Thymus (tissue), 11 donors: ENCODE measurements around the gene GIPC2. TPM values are rescaled to one million over a fixed set of nuclear protein-coding genes. Genes with fewer than 3 reads are reported as not detected.
"Not testable (repeated sequence)": the region's sequence is repeated elsewhere in the genome, so short reads cannot be mapped to it uniquely, and the experiment has no call there.

Source experiments
- DNase-seq, 9 donors: peaks; one replicate each; pipeline ENCODE4 v3.0.0-alpha.2; 2013; ENCODE audit warnings: low spot score in 9 of 9, low read depth in 6 of 9, missing footprints in 1 of 9
- H3K27ac ChIP-seq, 2 donors: one replicate each; pipeline ENCODE4 v1.5.1; 2013; ENCODE audit warnings: control low read depth in 1 of 2, low read depth in 1 of 2, low read length in 1 of 2, mild to moderate bottlenecking in 1 of 2, moderate library complexity in 1 of 2
- H3K27me3 ChIP-seq, 2 donors: one replicate each; pipeline ENCODE4 v1.5.1; 2013; ENCODE audit warnings: low read length in 1 of 2; ENCODE audit not compliant: control insufficient read depth in 2 of 2, insufficient read depth in 1 of 2
- H3K36me3 ChIP-seq, 2 donors: one replicate each; pipeline ENCODE4 v1.5.1; 2013; ENCODE audit warnings: low read length in 1 of 2, mild to moderate bottlenecking in 1 of 2, moderate library complexity in 1 of 2; ENCODE audit not compliant: control insufficient read depth in 2 of 2, insufficient read depth in 2 of 2
- H3K4me1 ChIP-seq, 2 donors: one replicate each; pipeline ENCODE4 v1.5.1; 2013; ENCODE audit warnings: low read length in 2 of 2; ENCODE audit not compliant: control insufficient read depth in 2 of 2, insufficient read depth in 2 of 2
- H3K4me3 ChIP-seq, 2 donors: one replicate each; pipeline ENCODE4 v1.5.1; 2013; ENCODE audit warnings: low read length in 2 of 2, control low read depth in 1 of 2, mild to moderate bottlenecking in 1 of 2
- H3K9me3 ChIP-seq, 2 donors: one replicate each; pipeline ENCODE4 v1.5.1; 2013; ENCODE audit warnings: low read length in 1 of 2, mild to moderate bottlenecking in 1 of 2; ENCODE audit not compliant: control insufficient read depth in 2 of 2, insufficient read depth in 1 of 2
- WGBS: extraction: QIAGEN DNeasy Blood & Tissue Kit; methylation state at CpG from one replicate; pipeline ENCODE4 v1.1.7; 2013; 5-methylcytosine and 5-hydroxymethylcytosine counted together
- polyA plus RNA-seq: library from polyadenylated mRNA; stranded (reverse); fragments of 200-250 nt; gene quantifications from one replicate; pipeline ENCODE4 v1.2.3, GENCODE V29; 2013
- total RNA-seq: library from RNA; stranded (reverse); fragments of 120-200 nt; gene quantifications from one replicate; pipeline ENCODE4 v1.2.4, GENCODE V29; 2013
- donor health status: healthy.

The GIPC2 gene
- total and polyA plus RNA-seq, 2 donors = 0.28 to 1.3 TPM

- DNase-seq, H3K27me3 ChIP-seq, H3K36me3 ChIP-seq, H3K9me3 ChIP-seq, H3K4me1 ChIP-seq, H3K4me3 ChIP-seq, H3K27ac ChIP-seq: not testable (repeated sequence)
- 99% methylated on average over 4 of the region's 4 CpGs for WGBS
These were observed 63.9 kb downstream of the GIPC2 start for GRCh38 chr1:78109659-78110058.

DNA sequence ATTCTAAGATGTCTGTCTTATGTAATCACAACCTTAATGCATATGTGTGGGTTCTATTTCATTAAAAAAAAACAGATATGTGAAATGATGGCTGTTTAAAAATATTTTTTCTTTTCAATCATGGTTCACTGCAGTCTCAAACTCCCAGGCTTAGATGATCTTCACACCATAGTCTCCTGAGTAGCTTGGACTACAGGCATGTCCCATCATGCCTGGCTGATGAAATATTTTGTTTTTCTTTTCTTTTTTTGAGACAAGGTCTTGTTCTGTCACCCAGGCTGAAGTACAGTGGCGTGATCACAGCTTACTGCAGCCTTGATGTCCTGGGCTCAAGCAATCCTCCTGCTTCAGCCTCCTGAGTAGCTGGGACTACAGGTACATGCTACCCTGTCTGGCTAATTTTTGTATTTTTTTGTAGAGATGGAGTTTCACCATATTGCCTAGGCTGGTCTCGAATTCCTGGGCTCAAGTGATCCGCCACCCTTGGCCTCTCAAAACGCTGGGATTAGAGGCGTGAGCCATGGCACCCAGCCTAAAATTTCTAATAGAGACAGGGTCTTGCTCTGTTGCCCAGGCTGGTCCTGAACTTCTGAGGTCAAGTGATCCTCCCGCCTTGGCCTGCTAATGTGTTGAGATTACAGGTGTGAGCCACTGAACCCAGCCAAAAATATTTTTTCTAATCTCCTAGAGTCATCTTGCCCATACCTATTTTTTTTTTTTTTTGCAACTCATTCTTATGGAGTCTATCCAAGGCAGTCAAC lies 67.6 kb downstream of the GIPC2 start:
- no peak overlapping the region for H3K27ac ChIP-seq
- DNase-seq = no peak
- H3K4me1 ChIP-seq = no peaks in the 10 kb centered on the region
- H3K36me3 ChIP-seq = no peaks in the 10 kb centered on the region
- no peaks in the 10 kb centered on the region for H3K9me3 ChIP-seq
- no peaks in the 10 kb centered on the region for H3K27me3 ChIP-seq
- WGBS = 93% methylated on average over 6 of the region's 6 CpGs
- H3K4me3 ChIP-seq = no peak overlapping the region

DNA sequence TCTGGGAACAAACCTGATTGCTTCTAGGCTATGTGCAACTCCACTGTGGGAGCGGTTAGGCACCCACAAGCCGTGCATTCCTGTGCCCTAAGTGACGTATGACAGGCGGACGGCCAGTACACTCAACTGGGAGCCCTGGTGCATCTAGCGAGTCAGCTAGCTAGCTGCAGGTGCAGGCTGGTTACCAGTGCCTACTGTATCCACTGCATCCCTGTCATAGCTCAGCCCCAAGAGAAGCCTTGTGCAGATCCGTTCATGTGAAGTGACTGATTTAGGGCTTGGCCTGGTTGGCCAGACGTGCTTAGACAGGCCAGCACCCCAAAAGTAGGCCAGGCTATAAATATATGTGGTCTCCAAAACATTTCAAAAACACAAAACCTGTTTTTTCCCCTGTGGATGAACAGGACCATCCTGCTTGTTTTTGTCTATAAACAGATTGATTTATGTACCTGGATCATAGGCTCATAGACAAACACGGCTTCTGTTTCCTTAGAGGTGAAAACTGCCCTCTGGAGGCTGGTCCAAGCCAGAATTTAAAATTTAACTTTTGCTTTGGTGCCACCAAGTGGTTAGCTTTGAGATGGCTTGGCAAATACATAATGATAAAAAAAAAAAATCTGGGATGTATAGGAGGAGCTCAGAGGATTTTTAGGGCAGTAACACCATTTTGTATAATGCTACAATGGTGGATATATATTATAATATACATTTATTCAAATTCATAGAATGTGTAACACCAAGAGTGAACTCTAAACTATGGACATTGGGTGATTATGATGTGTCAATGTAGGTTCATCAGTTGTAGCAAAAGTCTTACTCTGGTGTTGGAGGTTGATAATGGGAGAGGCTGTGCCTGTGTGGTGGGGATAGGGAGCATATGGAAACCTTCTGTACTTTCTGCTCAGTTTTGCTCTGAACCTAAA lies 68.5 kb downstream of the GIPC2 start:
- Histone ChIP-seq H3K4me3 (no peak overlapping the region), H3K4me1 (no peaks in the 10 kb centered on the region), H3K36me3 (no peaks in the 10 kb centered on the region), H3K27ac (no peak overlapping the region), H3K27me3 (no peaks in the 10 kb centered on the region), H3K9me3 (no peaks in the 10 kb centered on the region)
- DNase-seq = peak; percentile 32 to 80 (median 55)
- WGBS = 86% methylated on average over 9 of the region's 9 CpGs

DNA sequence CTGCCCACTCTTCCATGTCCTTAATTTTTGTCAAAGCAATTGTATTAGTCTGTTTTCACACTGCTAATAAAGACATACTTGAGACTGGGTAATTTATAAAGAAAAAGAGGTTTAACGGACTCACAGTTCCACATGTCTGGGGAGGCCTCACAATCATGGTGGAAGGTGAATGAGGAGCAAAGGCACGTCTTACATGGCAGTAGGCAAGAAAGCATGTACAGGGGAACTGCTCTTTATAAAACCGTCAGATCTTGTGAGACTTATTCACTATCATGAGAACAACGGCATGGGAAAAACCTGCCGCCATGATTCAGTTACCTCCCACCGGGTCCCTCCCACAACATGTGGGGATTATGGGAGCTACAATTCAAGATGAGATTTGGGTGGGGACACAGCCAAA lies 74.7 kb downstream of the GIPC2 start:
- WGBS = 97% methylated on average over 6 of the region's 6 CpGs
- not testable (repeated sequence) for H3K27me3 ChIP-seq, H3K9me3 ChIP-seq, H3K4me1 ChIP-seq, H3K27ac ChIP-seq, DNase-seq, H3K4me3 ChIP-seq, H3K36me3 ChIP-seq

- DNase-seq = no peak
- Histone ChIP-seq H3K4me1 (no peaks in the 10 kb centered on the region), H3K27ac (no peak overlapping the region), H3K36me3 (no peaks in the 10 kb centered on the region), H3K27me3 (no peaks in the 10 kb centered on the region), H3K9me3 (no peaks in the 10 kb centered on the region), H3K4me3 (no peak overlapping the region)
- WGBS = 95% methylated on average over 2 of the region's 2 CpGs
These were observed 75.9 kb downstream of the GIPC2 start for GRCh38 chr1:78121710-78122109.

DNA sequence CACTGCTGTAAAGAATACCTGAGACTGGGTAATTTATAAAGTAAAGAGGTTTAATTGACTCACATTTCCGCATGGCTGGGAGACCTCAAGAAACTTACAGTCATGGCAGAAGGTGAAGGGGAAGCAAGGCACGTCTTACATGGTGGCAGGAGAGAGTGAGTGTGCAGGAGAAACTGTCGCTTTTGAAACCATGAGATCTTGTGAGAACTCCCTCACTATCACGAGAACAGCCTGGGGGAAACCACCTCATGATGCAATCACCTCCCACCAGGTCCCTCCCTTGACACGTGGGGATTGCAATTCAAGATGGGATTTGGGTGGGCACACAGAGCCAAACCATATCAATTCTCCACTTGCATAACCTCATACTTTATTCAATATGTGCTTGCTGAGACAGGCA lies 76.6 kb downstream of the GIPC2 start:
- Histone ChIP-seq H3K4me3 (no peak overlapping the region), H3K9me3 (no peaks in the 10 kb centered on the region), H3K27me3 (no peaks in the 10 kb centered on the region), H3K27ac (no peak overlapping the region), H3K36me3 (no peaks in the 10 kb centered on the region), H3K4me1 (no peaks in the 10 kb centered on the region)
- no peak for DNase-seq
- 91% methylated on average over 5 of the region's 5 CpGs for WGBS

GRCh38 chr1:78126506-78126905 lies 80.7 kb downstream of the GIPC2 start:
- Histone ChIP-seq H3K27ac (no peak overlapping the region), H3K4me1 (no peaks in the 10 kb centered on the region), H3K27me3 (no peaks in the 10 kb centered on the region), H3K36me3 (no peaks in the 10 kb centered on the region), H3K9me3 (no peaks in the 10 kb centered on the region), H3K4me3 (no peak overlapping the region)
- 93% methylated on average over 3 of the region's 3 CpGs for WGBS
- DNase-seq = no peak

DNA sequence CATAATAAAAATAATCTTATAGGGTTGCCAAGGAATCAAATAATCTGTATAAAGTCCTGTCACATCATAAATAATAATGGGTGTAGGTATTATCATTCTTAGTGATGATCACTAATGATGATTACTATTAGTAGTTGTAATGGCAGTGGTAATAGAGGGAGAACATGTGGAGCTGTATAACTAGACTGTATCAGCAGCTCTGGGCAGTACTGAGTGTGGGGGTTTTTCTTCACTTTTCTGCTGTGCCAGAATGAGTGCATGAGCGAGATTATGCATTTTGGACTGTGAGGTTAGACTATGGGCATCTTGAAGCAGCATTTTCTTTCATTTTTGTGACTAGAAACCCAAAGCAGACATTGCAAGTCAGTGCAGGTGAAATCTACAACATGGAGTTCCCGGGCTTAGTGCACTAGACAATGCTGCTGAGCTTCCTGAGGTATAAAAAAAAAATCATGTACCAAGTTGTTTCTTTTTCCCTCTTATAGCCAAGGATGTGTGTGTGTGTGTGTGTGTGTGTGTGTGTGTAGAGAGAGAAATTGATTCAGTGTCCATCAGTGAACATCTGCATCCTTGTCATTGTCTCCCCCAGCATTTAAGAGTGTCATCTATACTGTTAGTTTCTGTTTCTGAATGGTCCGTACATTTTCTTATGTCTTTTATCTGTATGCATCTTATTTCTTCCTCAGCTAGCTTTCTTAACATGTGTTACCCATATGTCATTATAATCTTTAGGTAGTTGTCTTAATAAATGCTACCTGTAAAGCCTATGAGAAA lies 86.6 kb downstream of the GIPC2 start:
- H3K36me3 ChIP-seq = no peaks in the 10 kb centered on the region
- no peak for DNase-seq
- H3K9me3 ChIP-seq = no peaks in the 10 kb centered on the region
- WGBS = 89% methylated on average over 3 of the region's 3 CpGs
- H3K4me1 ChIP-seq = no peaks in the 10 kb centered on the region
- H3K27ac ChIP-seq = no peak overlapping the region
- H3K27me3 ChIP-seq = no peaks in the 10 kb centered on the region
- no peak overlapping the region for H3K4me3 ChIP-seq

- 96% methylated on average over 1 of the region's 1 CpG for WGBS
These were observed 87.2 kb downstream of the GIPC2 start for GRCh38 chr1:78132948-78133322.

More at GRCh38 chr1:78132948-78133322, 87.2 kb downstream of the GIPC2 start:
- Histone ChIP-seq H3K27ac (no peak overlapping the region), H3K4me3 (no peak overlapping the region), H3K9me3 (no peaks in the 10 kb centered on the region), H3K36me3 (no peaks in the 10 kb centered on the region), H3K27me3 (no peaks in the 10 kb centered on the region), H3K4me1 (no peaks in the 10 kb centered on the region)
- DNase-seq = no peak
